Breast epithelium (tissue), 4 donors: ENCODE measurements around the gene SSTR3. TPM values are rescaled to one million over a fixed set of nuclear protein-coding genes. Genes with fewer than 3 reads are reported as not detected.
A peak's percentile ranks its signal among the peaks of the same experiment; 100 is the strongest.

Experiments used
- DNase-seq, 2 donors: peaks; one replicate each; pipeline ENCODE4 v3.0.0-alpha.2; 2019; ENCODE audit warnings: low spot score in 2 of 2
- H3K27ac ChIP-seq, 2 donors: fragments of 200-600 bp; sonication (generic) in 1 of 2; one replicate each; pipeline ENCODE4 v1.5.1; 2016 to 2019; ENCODE audit warnings: mild to moderate bottlenecking in 1 of 2
- H3K27me3 ChIP-seq, 2 donors: fragments of 200-600 bp; sonication (generic) in 1 of 2; one replicate each; pipeline versions ENCODE4 v1.5.1 to v1.6.0; 2017 to 2019; ENCODE audit warnings: control low read depth in 1 of 2, mild to moderate bottlenecking in 1 of 2
- H3K36me3 ChIP-seq: fragments of 200-600 bp; one replicate; pipeline ENCODE4 v1.5.1; 2019
- H3K4me1 ChIP-seq, 2 donors: fragments of 200-600 bp; sonication (generic); one replicate each; pipeline ENCODE4 v1.5.1; 2016 to 2019; ENCODE audit warnings: control low read depth in 1 of 2
- H3K4me3 ChIP-seq, 3 donors: fragments of 200-600 bp; sonication (generic); 1 replicate in 2 of 3; 2 replicates in 1 of 3; pipeline ENCODE4 v1.5.1; 2016 to 2019; ENCODE audit warnings: mild to moderate bottlenecking in 3 of 3, moderate library complexity in 2 of 3
- H3K9me3 ChIP-seq, 2 donors: fragments of 200-600 bp; sonication (generic) in 1 of 2; one replicate each; pipeline ENCODE4 v1.5.1; 2016 to 2019; ENCODE audit warnings: control low read depth in 1 of 2
- POLR2A ChIP-seq: fragments of 450-650 bp; IDR thresholded peaks from one replicate; pipeline ENCODE4 v1.6.1; 2016; ENCODE audit warnings: antibody characterized with exemption, mild to moderate bottlenecking, moderate library complexity
- POLR2AphosphoS5 ChIP-seq, 3 donors: sonication (generic); formaldehyde crosslinking; IDR thresholded peaks; one replicate each; pipeline ENCODE4 v1.6.1; 2017; ENCODE audit warnings: antibody characterized with exemption in 3 of 3
- intact Hi-C: fragments of 100-400 bp; cut with DNase I; formaldehyde crosslinking; loops from one replicate; pipeline ENCODE4 v1.15.1; 2023; ENCODE audit warnings: low total_unique reads
- total RNA-seq, 3 donors: library from RNA; depleted of rRNA; stranded (reverse); fragments of >200 nt; gene quantifications; one replicate each; pipeline ENCODE4 v1.1.0, GENCODE V29; 2016
- TF ChIP-seq, protein P1 (sequence below), 3 donors: fragments of 450-650 bp; IDR thresholded peaks; one replicate each; pipeline ENCODE4 v1.5.1; 2016 to 2017; ENCODE audit warnings: antibody characterized with exemption in 3 of 3, mild to moderate bottlenecking in 3 of 3, moderate library complexity in 3 of 3

Gene SSTR3
- total RNA-seq, 3 donors from 2014 or later, result not detected

DNA sequence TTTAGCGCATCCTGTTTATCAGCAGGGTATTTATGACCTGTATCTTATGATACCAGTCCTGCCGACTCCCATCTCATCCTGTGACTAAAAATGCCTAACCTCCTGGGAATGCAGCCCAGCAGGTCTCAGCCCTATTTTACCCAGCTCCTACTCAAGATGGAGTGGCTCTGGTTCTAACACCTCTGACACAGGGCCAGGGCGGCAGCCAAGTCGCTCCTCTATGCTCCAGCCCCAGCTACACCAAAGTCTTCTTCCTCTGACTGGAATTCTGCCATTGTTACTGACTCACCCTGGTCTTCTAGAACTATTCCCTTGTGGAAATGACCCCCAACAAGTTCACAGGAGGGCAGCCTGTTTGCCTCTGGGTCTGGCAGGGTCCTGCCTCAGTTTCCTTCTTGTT lies 16.4 kb downstream of the SSTR3 start:
- Histone ChIP-seq H3K9me3 (no peaks in the 10 kb centered on the region), H3K36me3 (no peaks in the 10 kb centered on the region), H3K4me3 (no peak overlapping the region), H3K27me3 (no peaks in the 10 kb centered on the region), H3K27ac (peak overlapping the region; percentile 89 to 97), H3K4me1 (peaks cover 15 to 23% of the 10 kb centered on the region in 2 donors)
- intact Hi-C loops, result no loop called here
- DNase-seq, result peak in 1 of 2 donors; percentile 12
- TF ChIP-seq POLR2A (no peak), POLR2AphosphoS5 (IDR thresholded peaks at IDR 0.05) (no peak)
- TF ChIP-seq, protein P1, sequence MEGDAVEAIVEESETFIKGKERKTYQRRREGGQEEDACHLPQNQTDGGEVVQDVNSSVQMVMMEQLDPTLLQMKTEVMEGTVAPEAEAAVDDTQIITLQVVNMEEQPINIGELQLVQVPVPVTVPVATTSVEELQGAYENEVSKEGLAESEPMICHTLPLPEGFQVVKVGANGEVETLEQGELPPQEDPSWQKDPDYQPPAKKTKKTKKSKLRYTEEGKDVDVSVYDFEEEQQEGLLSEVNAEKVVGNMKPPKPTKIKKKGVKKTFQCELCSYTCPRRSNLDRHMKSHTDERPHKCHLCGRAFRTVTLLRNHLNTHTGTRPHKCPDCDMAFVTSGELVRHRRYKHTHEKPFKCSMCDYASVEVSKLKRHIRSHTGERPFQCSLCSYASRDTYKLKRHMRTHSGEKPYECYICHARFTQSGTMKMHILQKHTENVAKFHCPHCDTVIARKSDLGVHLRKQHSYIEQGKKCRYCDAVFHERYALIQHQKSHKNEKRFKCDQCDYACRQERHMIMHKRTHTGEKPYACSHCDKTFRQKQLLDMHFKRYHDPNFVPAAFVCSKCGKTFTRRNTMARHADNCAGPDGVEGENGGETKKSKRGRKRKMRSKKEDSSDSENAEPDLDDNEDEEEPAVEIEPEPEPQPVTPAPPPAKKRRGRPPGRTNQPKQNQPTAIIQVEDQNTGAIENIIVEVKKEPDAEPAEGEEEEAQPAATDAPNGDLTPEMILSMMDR (IDR thresholded peaks at IDR 0.05), result no peak

DNA sequence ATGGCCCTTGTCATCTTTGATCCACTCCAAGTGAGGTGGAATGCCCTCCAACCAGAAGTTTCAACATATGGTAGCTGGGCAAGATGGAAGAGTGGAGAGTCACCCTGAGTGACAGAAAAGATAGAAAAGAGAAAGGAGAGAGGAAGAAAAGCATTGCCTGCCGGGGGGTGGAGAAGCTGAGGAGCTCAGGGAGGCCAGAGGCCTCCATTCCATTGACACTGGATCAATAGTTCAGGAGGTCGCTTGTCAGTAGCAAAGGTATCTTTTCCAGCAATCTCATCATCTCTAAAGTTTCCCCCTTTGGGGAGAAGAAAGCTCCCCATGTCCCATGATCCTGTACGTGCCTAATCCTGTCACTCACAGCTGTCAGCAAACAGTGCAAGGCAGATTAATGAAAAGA lies 17.5 kb downstream of the SSTR3 start:
- peak overlapping the region in 1 of 2 donors; percentile 62 for H3K27ac ChIP-seq
- intact Hi-C loops, result no loop called here
- H3K27me3 ChIP-seq, result no peaks in the 10 kb centered on the region
- peaks cover 15 to 23% of the 10 kb centered on the region in 2 donors for H3K4me1 ChIP-seq
- TF ChIP-seq, protein P1 (IDR thresholded peaks at IDR 0.05), result no peak
- TF ChIP-seq POLR2A (no peak), POLR2AphosphoS5 (IDR thresholded peaks at IDR 0.05) (no peak)
- H3K36me3 ChIP-seq, result no peaks in the 10 kb centered on the region
- H3K4me3 ChIP-seq, result no peak overlapping the region
- peak in 1 of 2 donors; percentile 9 for DNase-seq
- no peaks in the 10 kb centered on the region for H3K9me3 ChIP-seq

DNA sequence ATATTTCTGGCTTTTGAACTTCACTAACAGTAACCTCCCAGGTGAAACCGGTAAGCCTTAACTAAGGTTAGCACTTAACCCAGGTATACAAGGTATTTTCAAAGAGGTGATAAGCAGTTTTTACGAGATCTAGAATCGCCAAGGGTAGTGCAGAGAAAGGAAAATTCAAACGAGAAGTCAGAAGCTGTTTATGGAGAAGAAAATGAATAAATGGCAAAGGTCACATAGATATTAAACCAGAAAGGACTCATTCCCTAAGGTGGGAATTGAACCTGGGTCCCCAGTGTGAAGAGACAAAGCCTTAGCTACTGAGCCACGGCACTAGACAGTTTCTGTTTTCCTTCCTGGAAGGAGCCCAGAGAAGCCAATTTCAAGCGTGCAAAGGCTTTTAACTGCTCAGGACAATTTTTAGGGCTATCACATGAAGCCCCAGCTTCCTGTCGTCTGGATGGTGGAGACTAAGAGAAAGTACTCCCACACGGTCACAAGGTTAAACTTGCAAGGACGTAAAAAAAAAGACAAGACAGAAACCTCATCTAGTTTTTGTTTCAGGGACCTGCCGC lies 18.6 kb downstream of the SSTR3 start:
- Histone ChIP-seq H3K4me1 (peaks cover 15 to 23% of the 10 kb centered on the region in 2 donors), H3K27ac (peak overlapping the region; percentile 62 to 74), H3K4me3 (no peak overlapping the region), H3K36me3 (no peaks in the 10 kb centered on the region), H3K9me3 (no peaks in the 10 kb centered on the region), H3K27me3 (no peaks in the 10 kb centered on the region)
- TF ChIP-seq POLR2AphosphoS5 (IDR thresholded peaks at IDR 0.05), result no peak
- TF ChIP-seq POLR2A, result no peak
- TF ChIP-seq, protein P1 (IDR thresholded peaks at IDR 0.05), result no peak
- peak in 1 of 2 donors; percentile 40 for DNase-seq
- intact Hi-C loops, result no loop called here

DNA sequence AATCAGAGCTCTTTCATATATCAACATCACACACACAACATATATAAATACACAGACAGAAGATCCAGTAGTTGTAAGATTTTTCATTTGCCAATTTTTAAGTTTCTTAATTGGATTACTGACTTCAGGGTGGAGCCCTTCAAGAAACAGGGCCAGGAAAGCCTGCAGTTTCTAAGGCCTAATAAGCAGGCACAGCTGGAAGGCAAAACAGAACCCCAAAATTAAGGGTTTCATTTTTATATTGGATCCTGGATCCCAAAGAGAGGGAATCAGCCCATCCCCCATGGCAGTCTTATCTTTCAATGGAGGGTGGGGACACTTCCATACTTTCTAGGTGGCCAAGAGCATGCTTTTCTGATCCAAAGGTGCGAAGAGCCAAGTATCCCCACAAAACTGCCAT lies 19.5 kb downstream of the SSTR3 start:
- Histone ChIP-seq H3K4me1 (peaks cover 19 to 23% of the 10 kb centered on the region in 2 donors), H3K27ac (peak overlapping the region in 1 of 2 donors; percentile 10), H3K4me3 (no peak overlapping the region), H3K27me3 (no peaks in the 10 kb centered on the region), H3K9me3 (no peaks in the 10 kb centered on the region), H3K36me3 (no peaks in the 10 kb centered on the region)
- intact Hi-C loops, result no loop called here
- no peak for TF ChIP-seq POLR2AphosphoS5 (IDR thresholded peaks at IDR 0.05)
- TF ChIP-seq, protein P1 (IDR thresholded peaks at IDR 0.05), result no peak
- no peak for TF ChIP-seq POLR2A
- DNase-seq, result no peak

DNA sequence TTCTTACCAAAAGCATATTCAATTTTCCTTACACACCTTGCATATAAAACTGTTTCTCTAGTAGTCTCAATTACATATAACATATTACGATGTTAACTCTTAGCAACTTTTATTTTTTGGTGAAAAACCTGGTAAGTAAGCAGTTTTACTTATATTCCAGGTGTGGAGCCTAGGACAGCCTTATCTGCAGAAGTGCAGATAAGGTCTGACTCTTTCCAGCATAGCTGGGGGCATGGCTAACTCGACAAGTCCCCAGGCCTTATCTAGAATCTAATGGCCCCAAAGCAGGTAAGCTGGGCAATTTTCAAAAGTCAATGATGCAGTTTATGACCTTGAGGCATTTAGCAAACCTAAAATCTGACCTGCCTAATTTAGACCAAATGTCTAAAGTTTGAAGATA lies 20.1 kb downstream of the SSTR3 start:
- no peaks in the 10 kb centered on the region for H3K9me3 ChIP-seq
- H3K4me1 ChIP-seq, result peaks cover 14 to 23% of the 10 kb centered on the region in 2 donors
- no peaks in the 10 kb centered on the region for H3K27me3 ChIP-seq
- TF ChIP-seq POLR2A (no peak), POLR2AphosphoS5 (IDR thresholded peaks at IDR 0.05) (no peak)
- TF ChIP-seq, protein P1 (IDR thresholded peaks at IDR 0.05), result no peak
- H3K27ac ChIP-seq, result no peak overlapping the region
- intact Hi-C loops, result no loop called here
- DNase-seq, result no peak
- H3K4me3 ChIP-seq, result no peak overlapping the region
- no peaks in the 10 kb centered on the region for H3K36me3 ChIP-seq
